Fibroblast of skin of abdomen (primary cell): Measurements from ENCODE around the gene LOXL1.

ENCODE experiments used
- DNase-seq: peaks from one replicate; pipeline ENCODE4 v3.0.0-alpha.2; 2013

LOXL1 gene

DNA sequence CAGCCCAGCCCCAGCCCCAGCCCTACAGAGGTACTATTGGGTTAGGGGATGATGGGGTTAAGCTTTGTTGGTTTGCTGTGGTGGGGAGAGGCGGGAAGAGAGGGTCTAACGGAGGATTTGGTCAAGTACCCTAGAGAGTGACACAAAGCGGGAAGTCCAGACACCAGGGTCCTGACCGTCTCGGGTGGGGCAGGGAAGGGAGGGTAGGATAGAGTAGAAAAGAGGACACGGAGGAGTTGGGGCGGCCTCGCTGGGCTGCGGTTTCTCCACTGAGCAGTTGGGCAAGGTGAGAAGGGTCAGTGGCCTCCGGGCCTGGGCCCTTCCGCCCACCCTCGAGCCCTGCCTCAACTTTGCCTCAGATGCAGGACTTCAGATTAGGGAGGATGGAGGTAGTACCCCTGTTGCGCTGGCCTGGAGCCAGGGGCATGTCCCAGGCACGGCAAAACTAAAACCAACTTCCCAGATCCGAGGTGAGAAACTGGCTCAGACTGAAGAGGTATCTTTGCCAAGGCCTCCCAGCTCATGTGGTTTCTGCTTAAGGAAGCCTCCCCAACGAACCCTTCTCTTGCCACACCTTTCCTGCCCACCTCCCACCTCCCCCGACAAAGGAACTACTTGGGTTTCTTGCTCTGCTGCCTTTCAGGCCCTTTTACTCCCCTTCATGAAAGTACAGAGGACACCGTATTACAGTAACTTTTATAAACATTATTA lies 68.8 kb downstream of the LOXL1 start:
- DNase-seq: no peak

DNA sequence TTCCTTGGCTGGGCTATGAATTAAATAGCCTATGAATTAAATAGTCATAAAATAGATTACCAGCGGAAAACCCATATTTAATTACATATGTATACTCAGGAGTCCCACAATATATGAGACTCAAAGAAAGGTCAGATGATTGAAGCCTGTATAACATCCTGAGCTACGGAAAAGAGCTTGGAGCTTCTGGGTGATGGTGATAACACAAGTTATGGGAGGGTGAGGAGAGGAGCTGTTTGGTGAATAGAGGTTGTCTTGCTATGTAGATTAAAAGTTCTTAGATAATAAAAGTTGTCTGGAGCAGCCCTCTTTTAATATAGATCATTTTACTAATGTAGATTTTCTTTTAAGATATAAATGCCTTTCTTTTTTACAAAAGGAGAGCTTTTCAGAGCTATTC lies 70.0 kb downstream of the LOXL1 start:
- no peak for DNase-seq

DNA sequence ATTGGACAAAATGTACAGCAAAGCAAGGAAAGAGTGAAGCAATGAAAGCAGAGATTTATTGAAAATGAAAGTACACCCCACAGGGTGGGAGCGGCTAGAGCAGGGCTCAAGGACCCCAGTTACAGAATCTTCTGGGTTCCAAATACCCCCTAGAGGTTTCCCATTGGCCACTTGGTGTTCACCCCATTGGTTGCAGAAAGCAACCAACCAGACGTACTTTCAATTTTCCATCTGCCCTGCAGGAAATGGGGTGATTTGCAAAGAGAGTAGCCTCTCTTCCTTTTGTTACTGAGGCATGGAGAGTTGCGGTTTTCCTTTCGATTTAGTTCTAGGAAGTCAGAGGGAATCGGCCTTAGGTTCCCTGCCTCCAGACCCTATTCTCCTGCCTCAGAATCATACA lies 70.7 kb downstream of the LOXL1 start:
- no peak for DNase-seq

- no peak for DNase-seq
Measured at GRCh38 chr15:73997986-73998385, 71.7 kb downstream of the LOXL1 start.
